Lower leg skin (tissue), 4 donors: ENCODE measurements around the gene MED27. TPM values are rescaled to one million over a fixed set of nuclear protein-coding genes. Genes with fewer than 3 reads are reported as not detected.

Experiments
- DNase-seq, 2 donors: peaks; one replicate each; pipeline ENCODE4 v3.0.0-alpha.2; 2019; ENCODE audit warnings: low spot score in 2 of 2
- H3K4me3 ChIP-seq: fragments of 200-600 bp; sonication (generic); 2 replicates; pipeline ENCODE4 v1.5.1; 2017; ENCODE audit warnings: mild to moderate bottlenecking, low read depth; ENCODE audit not compliant: poor library complexity, severe bottlenecking
- CTCF ChIP-seq, 3 donors: fragments of 450-650 bp; IDR thresholded peaks; one replicate each; pipeline ENCODE4 v1.5.1; 2016; ENCODE audit warnings: antibody characterized with exemption in 3 of 3, mild to moderate bottlenecking in 3 of 3, moderate library complexity in 2 of 3
- POLR2A ChIP-seq, 2 donors: fragments of 450-650 bp; IDR thresholded peaks; one replicate each; pipeline ENCODE4 v1.6.1; 2016 to 2017; ENCODE audit warnings: antibody characterized with exemption in 2 of 2, mild to moderate bottlenecking in 1 of 2, moderate library complexity in 1 of 2
- WGBS, 2 donors: methylation state at CpG; one replicate each; pipeline ENCODE4 v1.1.5; 2018; 5-methylcytosine and 5-hydroxymethylcytosine counted together
- intact Hi-C: fragments of 100-400 bp; cut with DNase I; formaldehyde crosslinking; loops from one replicate; pipeline ENCODE4 v1.15.0; 2023; ENCODE audit warnings: low total_unique reads
- total RNA-seq, 4 donors: library from RNA; depleted of rRNA; stranded (reverse); fragments of >200 nt; gene quantifications; one replicate each; pipeline ENCODE4 v1.1.0, GENCODE V29; 2016

The MED27 gene
- total RNA-seq, 4 donors from 2014 or later, result 15.4 to 20.3 (median 16.5) TPM

- 88 to 94% methylated on average over 6 of the region's 6 CpGs for WGBS, 2 donors
- H3K4me3 ChIP-seq, result no peak overlapping the region
- TF ChIP-seq CTCF (IDR thresholded peaks at IDR 0.05) (no peak), POLR2A (IDR thresholded peaks at IDR 0.05) (no peak)
- intact Hi-C loops, result no loop called here
- DNase-seq, result no peak
These were observed 265.0 kb downstream of the MED27 start for GRCh38 chr9:131814707-131815106.

GRCh38 chr9:131813116-131813515 lies 266.6 kb downstream of the MED27 start:
- WGBS, 2 donors, result 77 to 78% methylated on average over 8 to 9 of the region's 9 CpGs
- no peak for TF ChIP-seq CTCF (IDR thresholded peaks at IDR 0.05)
- TF ChIP-seq POLR2A (IDR thresholded peaks at IDR 0.05), result no peak
- intact Hi-C loops, result no loop called here
- no peak overlapping the region for H3K4me3 ChIP-seq
- no peak for DNase-seq

- no peak overlapping the region for H3K4me3 ChIP-seq
- DNase-seq, result no peak
- intact Hi-C loops, result no loop called here
- WGBS, 2 donors, result 87 to 91% methylated on average over 22 to 23 of the region's 23 CpGs
- TF ChIP-seq POLR2A (IDR thresholded peaks at IDR 0.05) (no peak), CTCF (IDR thresholded peaks at IDR 0.05) (no peak)
These were observed 267.4 kb downstream of the MED27 start for GRCh38 chr9:131812116-131812790.

- intact Hi-C loops, result no loop called here
- 76 to 78% methylated on average over 11 of the region's 11 CpGs for WGBS, 2 donors
- DNase-seq, result no peak
- no peak overlapping the region for H3K4me3 ChIP-seq
- TF ChIP-seq CTCF (IDR thresholded peaks at IDR 0.05) (no peak), POLR2A (IDR thresholded peaks at IDR 0.05) (no peak)
These were observed 268.3 kb downstream of the MED27 start for GRCh38 chr9:131811405-131811804.

- no peak overlapping the region for H3K4me3 ChIP-seq
- no peak for DNase-seq
- intact Hi-C loops, result no loop called here
- 34 to 39% methylated on average over 10 to 23 of the region's 23 CpGs for WGBS, 2 donors
- no peak for TF ChIP-seq POLR2A (IDR thresholded peaks at IDR 0.05)
- TF ChIP-seq CTCF (IDR thresholded peaks at IDR 0.05), result no peak
These were observed 269.1 kb downstream of the MED27 start for GRCh38 chr9:131810351-131811170.

Other genes starting within 250 kb of the MED27 start
- gene NTNG2, start 82.2 kb upstream of the MED27 start, total RNA-seq, result 1 to 10 TPM in 1 of 4 donors, under 1 TPM in 3; 0.10 to 1.0 (median 0.29) TPM